ENCODE results near the gene COMT.

COMT gene

DNA sequence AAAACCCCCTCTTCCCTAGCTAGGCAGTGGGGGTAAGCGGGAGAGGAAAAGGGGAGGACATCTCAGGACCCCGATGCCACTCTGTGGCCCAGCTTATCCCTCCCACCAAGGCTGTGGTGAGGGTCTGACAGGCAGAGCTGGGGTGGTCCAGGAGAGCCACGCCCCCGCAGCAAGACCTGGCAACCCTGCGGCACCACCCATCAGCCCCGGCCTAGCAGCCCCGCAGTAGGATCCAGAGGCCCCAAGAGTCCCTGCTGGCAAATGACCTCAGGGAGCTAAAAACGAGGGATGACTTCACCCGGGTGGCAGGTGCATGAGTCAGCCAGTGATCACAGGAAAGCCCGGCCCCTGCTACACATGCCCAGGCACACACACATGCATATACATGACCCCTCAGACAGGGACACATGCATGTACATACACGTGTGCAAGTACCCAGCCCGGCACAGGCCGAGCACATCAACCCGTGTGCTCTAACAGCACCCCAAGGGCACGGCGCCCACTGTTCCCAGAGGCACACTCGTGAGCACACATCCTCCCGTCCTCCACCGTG is 42.7 kb downstream of the COMT start:
- DNase-seq, result peak; percentile 65

DNA sequence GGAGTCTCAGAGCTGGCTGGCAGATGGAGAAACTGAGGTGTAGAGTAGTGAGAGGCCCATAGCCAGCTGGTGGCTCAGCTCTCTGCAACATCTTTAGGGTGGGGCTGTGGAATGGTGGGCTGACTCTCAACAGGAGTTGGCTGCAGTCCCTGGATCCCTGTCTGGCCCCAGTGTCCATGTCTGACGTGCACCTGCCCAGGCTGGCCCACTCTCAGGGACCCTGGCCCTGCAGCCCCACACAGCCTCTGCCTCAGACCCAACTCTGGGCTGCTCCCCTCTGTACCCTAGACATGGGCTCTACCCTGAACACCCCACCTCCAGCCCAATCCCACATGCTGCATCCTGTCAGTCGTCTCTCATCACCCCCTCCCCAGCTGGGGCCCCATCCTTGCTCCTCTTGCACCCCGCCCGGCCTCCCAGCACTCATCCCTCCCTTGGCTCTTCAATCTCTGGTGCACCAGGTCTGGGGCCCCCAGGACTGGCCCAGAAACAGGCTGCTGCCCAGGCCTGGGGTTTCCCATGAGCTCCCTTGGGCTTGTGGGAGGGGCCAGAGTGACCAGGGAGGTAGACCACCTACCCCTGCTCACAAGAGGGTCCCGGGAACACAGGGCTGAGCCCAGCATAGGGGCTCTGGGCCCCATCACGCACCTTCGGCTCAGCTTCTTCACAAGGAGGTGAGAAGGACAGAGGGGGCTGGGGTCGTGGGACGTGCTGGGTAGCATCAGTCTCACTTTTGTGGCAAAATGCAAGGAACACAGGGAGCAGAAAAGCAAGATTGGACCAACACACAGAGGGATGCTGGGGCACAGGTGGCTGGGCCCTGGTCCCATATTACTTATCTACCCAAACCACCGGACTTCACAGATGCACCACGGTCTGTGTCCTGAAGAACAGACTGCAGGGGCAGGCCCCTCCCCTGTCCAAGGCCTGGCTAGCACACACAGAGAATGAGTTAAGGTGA is 43.6 kb downstream of the COMT start:
- DNase-seq, result no peak

DNA sequence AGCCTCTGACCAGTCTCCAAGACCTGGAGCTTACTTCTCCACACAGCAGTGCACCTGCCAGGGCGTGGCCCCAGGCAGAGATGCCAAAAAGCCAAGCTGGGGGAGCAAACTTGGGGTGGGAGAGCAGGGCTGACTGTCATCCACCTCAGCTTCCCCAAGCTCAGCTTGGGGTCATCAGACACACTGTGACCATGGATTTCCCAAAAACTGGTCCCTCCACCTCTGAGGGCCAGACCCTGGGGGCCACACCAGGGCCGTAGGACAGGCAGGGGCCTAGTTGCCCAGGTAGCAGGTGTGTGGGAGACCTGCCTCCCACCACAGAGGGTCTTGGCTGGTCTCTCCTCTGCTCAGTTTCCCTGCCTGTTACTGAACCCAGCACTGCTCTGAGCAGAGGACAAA is 44.4 kb downstream of the COMT start:
- DNase-seq, result no peak

DNA sequence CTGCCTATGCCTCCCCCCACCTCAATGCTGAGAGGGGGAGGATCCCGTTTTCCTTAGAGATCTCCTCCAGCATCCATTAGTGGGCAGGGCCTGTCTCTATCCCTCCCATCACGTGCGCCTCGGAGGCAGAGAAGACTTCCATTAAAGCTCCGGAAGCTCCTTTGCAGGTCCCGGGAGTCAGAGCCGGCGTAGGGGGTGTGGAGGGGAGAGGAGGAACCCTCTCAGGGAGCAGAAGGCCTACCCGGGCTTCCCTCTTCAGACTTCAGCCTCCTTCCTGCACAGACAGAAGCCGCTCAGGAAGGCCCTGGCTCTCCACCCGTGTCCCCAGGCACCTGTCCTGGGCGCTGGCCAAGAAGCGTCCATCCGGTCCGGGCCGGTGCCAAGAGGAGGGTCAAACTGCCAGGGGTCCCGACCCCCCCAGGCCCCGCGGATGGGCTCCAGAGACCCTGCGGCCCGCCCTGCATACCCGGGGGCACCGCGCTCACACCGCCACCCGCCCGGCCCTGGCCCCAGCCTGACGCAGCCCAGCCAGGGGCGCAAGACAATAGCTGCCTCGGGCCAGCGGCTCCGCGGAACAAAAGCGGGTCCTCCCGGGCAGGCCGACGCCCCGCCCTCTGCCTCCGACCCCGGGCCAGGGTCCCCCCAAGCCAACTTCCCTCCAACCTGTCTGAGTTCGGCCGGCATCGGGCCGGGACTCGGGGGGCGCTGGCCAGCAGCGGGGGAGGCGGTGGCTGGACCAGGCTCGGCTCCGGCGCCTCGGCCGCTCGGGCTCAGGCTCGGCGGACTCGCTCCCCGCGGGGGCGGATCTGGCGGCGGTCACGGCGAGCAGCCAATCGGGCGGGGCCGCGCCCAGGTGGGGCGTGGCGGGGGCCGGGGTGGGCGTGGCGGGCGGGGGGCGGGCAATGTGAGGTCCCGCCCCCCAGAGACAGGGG is 45.1 kb downstream of the COMT start:
- DNase-seq, result peak; percentile 66

DNA sequence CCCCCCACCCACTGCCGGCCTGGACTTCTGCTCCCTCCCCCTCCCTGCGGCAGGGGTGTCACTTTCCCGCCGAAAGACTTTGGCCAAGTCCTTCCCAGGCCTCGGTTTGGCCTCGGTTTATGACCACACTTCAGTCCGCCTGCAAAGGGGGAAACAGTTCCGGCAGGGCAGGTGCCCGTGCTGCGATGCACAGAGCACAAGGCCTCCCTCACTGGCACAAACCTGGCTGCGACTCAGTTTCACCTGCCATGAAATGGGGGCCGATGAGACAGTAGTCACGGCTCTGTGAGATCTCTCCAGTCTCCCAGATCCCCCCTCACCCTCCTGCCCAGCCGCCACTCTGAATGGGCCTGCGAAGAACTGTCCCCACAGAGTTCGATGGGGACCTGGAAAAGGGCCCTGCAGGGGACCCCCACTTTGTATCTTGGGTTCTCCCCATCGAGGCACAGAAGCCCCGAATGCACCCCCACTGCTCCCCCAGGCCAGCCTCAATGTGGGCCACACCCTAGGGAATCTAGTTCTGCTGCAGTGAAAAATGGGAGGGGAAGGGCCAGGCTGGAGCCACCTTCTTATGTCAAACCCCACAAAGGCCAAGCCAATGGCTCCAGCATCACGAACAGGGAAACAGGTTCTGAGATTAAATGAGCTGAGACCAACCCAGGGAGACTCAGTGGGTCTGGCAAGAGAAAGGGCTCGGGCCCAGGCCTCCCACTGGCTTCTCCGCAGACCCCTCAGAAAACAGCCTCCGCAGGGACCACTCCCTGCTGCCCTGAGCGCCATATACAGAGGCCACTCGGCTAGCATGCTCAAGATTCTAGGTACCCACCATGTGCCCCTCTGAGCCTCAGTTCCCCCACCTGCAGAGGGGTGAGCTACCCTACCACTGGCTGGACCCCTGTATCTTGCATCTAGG is 46.1 kb downstream of the COMT start:
- DNase-seq, result no peak

- DNase-seq, result no peak
Measured at GRCh38 chr22:19988331-19988808, 46.8 kb downstream of the COMT start.

- DNase-seq, result no peak
Measured at GRCh38 chr22:19988965-19989724, 47.6 kb downstream of the COMT start.

- no peak for DNase-seq
Measured at GRCh38 chr22:19989725-19990067, 48.1 kb downstream of the COMT start.

DNA sequence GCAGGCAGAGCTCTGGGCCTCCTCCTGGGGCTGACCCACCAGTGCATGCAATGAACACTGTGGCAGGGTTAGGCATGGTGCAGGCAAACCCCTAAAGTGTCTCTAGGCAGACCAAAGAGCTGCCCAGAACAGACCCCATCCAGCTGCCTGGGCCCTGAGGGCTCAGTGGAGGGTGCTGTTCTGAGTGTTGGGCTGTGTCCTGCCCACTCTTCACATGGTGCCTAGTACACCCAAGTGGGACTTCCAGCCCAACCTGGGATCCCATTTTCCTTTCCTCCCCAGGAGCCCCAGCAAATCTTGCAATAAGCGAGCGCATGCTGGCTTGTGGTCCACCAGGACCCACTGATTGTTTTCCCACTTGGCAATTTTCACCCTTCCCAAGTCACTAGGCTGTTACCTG is 48.6 kb downstream of the COMT start:
- no peak for DNase-seq

DNA sequence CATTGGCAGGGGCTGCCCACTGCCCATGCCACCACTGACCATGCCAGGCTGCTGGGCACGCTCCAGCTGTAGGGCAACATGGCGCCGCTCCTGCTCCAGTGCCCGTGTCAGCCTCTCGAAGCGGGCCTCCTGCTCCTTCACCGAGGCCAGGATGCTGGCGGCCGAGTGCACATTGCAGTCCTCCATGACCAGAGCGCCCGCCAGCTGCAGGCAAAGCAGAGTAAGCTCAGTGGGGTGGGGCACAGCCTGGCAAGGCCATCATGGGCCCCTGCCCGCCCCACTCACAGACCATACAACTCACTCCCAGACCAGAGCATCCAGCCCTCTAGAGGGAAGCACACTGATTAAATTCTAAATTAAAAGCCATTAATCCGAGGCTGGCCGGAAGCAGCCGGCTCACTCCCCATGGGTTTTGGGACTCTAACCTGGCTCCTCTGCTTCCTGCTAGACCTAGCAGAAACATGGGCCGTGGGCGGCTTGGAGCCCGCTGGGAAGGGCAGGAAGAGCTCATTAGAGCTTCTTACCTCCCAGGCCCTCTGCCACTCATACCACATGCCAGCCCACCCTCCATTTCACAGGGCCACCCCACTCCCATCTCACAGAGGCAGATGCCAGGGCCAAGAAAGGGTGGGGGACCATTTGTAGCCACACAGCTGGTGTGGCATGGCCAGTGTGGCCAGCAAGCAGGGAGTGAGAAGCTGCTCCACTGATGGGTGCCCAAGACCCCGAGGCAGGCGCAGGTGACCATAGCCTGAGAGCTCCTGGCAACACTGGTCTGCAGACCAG is 49.2 kb downstream of the COMT start:
- no peak for DNase-seq

DNA sequence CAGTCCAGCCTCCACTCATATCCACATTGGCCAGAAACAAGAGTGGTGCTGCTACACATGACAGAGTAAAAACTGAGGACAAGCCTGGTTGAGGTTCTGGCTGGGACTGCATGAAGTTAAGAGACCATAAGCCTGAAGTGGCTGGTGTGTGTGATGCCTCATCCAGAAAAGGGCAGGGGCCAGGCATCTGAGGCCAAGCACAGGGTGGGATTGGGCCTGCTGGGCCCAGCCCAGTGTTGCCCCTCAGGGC is 49.7 kb downstream of the COMT start:
- DNase-seq, result no peak

GRCh38 chr22:19991645-19992451 is 50.3 kb downstream of the COMT start:
- no peak for DNase-seq

DNA sequence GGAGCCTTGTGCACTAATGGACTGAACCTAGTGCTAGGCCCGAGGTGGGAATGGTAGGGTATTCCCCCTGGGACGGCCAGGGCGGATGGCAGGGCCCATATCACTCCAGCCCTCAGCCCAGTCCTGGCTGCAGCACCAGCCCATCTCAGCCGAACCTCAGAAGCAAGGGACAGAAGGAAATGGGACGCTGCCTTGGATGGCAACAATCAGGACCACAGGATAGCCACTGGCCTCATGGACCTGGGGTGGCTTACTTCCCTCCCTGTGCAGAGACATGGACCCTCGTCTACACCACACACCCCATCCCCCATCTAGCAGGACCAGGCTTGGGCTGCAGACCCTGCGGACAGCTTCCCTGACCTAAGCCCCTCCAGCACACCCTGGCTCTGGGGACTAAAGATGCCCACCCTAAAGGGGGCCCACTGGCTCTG is 50.9 kb downstream of the COMT start:
- no peak for DNase-seq

- no peak for DNase-seq
Measured at GRCh38 chr22:19992921-19993355, 51.4 kb downstream of the COMT start.

GRCh38 chr22:19993926-19994325 is 52.4 kb downstream of the COMT start:
- DNase-seq, result no peak

DNA sequence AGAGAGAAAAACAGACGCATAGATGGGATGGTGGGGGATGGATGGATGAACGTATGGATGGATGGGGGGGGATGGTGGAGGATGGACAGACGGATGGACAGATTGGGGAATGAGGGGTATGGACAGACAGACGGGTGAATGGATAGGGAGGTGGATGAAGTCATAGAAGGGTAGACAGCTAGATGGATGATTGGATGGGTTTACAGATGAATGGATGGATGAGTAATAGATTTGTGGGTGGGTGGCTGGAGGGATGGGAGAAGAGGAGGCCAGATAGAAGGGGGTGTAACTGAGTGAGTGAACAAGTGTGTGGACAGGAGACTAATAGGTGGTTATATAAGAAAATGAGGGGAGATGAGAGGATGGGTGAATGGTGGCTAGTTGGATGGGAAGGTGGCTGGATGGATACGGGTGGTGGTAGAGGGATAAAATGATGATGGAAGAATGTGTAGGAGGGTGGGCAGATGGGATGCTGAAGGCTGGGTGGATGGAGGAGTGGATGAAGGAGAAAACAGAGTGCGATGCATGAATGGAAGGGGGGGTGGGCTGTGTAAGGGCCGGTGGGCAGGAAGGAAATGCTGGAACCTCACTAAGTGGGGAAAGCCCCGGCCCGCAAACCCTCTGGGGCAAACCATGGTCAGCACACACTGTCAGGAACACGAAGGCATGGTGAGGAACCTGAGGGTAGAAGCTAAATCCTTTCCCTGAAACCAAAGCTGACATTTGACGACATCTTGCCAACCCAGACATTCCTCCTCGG is 53.5 kb downstream of the COMT start:
- DNase-seq, result peak; percentile 23

DNA sequence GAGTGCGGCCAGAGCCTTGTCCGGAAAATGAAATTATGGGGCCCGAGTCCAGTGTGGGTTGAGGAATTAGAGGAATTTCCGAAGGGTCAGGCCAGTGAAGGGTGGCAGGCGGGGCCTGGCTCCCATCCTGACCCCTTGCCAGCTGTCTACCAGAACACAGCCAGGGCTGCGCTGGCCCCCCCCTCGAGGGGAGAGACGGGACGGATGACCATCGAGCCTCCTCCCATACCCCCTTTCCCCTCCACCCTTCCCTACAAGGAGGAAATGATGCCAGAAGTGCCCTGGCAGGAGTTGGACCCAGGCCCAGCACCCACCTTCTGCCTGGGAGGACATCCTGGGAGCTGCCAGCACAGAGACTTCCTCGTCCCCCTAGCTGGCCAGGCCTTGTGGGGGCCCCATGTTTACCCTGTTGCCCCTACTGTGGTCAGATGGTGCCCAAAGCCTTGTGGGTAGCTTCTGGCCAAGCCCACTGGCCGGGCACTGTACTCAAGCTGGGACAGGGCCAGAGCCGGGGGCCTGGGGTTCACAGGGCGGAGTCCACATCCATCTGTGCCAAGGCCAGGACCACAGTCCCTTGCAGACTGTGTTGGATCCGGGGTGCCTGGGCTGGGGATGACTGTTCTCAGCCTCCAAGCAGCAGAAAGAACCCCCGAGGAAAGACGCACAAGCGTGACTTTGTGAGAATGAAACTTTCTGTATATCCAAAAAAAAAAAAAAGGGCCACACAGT is 54.2 kb downstream of the COMT start:
- no peak for DNase-seq

DNA sequence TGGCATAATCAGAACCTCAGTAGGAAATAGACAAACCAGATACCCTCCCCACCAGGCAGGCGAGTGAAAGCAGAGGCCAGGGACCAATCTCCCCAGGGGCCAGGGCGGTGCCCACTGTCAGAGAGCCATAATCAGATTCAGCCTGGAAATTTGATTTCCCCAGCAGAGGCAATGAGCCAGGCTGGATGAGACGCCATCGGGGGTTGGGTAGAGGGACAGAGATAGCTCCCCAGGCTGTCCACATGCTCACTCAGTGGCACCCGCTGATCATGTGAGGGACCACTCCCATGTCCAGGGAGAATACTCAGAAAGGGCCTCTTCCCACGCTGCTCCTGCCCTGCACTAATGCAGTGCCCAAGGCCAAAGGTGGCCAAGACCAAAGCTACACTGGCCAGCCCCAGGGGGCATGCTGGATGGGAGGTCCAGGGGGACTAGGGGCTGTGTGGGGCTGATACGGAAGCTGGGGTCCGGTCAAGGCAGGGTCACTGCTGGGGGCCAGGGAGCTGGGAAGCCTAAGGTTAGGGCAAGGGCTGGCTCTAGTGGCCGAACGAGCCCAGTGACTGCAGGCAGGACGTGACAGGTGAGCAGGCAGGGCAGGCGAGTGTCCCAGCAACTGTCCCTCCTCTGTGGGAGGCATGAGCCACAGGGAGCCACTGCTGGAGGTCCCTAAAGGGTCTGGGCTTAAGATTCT is 55.3 kb downstream of the COMT start:
- DNase-seq, result no peak

All from kidney glomerular epithelial cell (primary cell).